Left hindlimb (tissue), 1 donor: ENCODE measurements around the gene CHEK2.
A peak's percentile ranks its signal among the peaks of the same experiment; 100 is the strongest.
"Not testable (repeated sequence)": the region's sequence is repeated elsewhere in the genome, so short reads cannot be mapped to it uniquely, and the experiment has no call there.

Experiments used
- DNase-seq: peaks from one replicate; pipeline ENCODE4 v3.0.0-alpha.2; 2018

CHEK2 gene

GRCh38 chr22:28741785-28742561 is at the start of gene CHEK2, which contains the start of gene HSCB:
Gene CHEK2, minus strand, starts transcription at chr22:28741820. Its CDS starts 7,099 bp downstream, at chr22:28734721.
Gene HSCB, plus strand, starts transcription at chr22:28742039. Its CDS starts 57 bp downstream, at chr22:28742096.
- peak; percentile 99 for DNase-seq

GRCh38 chr22:28791124-28791523 is 49.5 kb upstream of the CHEK2 start:
- DNase-seq: no peak

GRCh38 chr22:28788601-28789000 is 47.0 kb upstream of the CHEK2 start:
- DNase-seq: no peak

- DNase-seq: no peak
Observed at GRCh38 chr22:28783786-28784671, 42.4 kb upstream of the CHEK2 start.

DNA sequence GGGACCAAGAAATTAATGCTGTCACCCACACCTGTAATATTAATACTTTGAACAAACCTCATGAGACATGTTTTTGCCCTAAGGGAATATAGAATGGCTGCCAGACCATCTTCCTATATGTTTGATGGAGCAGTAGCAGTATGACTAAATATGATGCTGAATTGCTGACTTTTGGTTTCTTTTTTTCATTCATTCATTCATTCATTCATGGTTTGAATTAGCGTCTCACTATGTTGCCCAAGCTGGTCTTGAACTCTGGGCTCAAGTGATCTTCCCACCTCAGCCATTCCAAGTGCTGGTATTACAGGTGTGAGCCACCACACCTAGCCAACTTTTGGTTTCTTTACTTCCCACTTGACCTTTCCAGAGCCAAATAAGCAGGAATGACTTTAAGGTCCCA is 38.7 kb upstream of the CHEK2 start:
- no peak for DNase-seq

- no peak for DNase-seq
Observed at GRCh38 chr22:28779833-28780232, 38.2 kb upstream of the CHEK2 start.

- no peak for DNase-seq
Observed at GRCh38 chr22:28774378-28774777, 32.8 kb upstream of the CHEK2 start.

DNA sequence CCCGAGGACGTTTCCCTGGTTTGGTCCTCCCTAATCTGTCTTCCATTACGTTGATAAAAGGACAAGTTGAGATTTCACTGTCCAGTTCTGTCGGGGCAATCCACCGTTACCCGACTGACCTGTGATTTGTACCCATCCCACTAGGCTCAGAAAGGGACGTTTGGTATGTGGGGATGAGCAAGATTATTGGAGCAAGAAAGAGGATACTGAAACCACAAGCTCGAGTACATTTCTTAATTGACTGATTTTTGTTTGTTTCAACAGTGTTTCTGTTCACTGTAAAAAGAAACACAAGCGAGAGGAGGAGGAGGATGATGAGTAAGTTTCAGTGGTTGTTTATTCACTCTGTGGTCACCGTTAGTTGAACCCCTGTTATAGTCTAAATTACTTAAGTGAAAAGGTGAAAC is 31.8 kb upstream of the CHEK2 start:
- no peak for DNase-seq

DNA sequence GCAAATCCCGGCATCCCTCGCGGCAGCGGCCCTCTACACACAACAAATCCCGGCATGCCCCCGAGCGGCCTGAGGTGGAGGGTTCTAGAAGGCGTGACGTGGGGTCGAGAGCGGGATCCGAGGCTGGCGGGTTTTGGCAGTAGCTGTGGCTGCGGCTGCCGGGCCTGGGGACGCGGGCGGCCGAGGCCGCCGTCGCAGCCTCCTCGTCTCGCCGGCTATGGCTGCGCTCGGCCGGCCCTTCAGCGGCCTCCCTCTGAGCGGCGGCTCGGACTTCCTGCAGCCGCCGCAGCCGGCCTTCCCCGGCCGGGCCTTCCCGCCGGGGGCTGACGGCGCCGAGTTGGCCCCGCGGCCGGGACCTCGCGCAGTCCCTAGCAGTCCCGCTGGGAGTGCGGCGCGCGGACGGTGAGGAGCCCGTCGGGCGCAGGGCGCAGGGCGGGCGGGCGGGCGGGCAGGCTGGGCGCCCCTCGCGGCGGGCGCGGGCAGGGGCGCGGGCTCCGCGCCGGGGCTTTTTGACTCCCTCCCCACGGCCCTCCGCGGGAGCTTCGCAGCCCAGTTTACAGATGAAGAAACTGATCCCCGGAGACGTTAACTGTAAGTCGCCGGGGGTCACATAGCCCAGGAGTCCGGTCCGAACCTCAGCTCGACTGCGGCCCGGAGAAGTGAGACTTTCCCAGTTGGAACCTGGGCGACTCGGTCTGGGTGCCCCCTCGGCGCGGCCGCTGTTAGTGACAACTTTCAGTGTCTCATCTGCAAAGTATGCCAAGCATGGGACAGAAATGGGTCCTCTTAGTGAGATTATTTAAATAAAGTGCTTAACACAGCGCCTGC is 31.2 kb upstream of the CHEK2 start, which contains the start of gene CCDC117:
Gene CCDC117, plus strand, starts transcription at position 63 of the 828 bp plus-strand sequence. Its CDS starts 155 bp downstream, at position 218.
- DNase-seq: peak; percentile 97

GRCh38 chr22:28771195-28771791 is 29.7 kb upstream of the CHEK2 start:
- DNase-seq: no peak

GRCh38 chr22:28769394-28770085 is 27.9 kb upstream of the CHEK2 start:
- no peak for DNase-seq

DNA sequence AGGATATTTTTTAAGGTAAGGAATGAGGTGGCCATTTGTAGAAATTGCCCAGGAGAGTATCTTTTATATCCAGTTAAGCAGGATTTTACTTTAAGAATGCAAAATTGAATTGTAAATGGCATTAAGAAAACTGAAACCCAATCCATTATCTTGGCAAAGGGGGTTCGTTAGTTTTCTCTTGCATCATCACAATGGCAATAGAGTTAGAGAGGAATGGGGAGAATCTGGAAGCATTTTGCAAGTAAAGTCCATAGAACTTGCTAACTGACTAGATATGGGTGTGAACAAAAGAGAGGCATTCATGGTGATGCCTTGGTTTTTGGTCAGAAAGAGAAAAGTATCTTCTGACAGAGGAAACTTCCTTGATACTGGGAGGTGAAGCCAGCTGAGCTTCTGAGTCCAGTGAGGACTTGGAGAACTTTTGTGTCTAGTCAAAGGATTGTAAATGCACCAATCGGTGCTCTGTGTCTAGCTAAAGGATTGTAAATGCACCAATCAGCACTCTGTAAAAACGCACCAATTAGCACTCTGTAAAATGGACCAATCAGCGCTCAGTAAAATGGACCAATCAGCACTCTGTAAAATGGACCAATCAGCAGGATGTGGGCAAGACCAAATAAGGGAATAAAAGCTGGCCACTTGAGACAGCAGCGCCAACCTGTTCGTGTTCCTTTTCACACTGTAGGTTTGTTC is 27.2 kb upstream of the CHEK2 start:
- no peak for DNase-seq

DNA sequence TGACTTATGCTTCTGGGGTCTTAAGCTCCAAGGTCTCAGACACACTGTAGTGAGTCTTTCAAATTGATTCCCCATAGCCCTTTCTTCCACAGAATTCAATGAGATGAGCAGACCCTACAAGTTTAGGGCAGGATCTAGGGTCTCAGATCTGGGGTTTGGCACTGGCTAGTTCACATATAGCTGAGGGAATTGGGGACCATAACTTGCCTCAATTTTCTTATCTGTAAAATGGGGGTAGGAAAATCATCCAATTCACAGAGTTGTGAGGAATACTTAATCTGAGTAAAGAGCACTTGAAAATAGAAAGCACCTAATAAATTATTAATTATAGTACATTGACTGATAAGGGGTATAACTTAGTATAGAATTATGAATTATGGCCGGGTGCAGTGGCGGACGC is 25.0 kb upstream of the CHEK2 start:
- no peak for DNase-seq

- DNase-seq: not testable (repeated sequence)
Observed at GRCh38 chr22:28762000-28762399, 20.4 kb upstream of the CHEK2 start.

DNA sequence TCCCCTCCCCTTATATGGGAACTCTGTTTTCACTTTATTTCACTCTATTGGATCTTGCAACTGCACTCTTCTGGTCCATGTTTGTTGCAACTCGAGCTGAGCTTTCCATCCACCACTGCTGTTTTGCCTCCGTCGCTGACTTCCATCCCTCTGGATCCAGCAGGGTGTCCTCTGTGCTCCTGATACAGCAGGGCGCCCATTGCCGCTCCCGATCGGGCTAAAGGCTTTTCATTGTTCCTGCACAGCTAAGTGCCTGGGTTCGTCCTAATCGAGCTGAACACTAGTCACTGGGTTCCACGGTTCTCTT is 19.8 kb upstream of the CHEK2 start:
- no peak for DNase-seq

GRCh38 chr22:28759861-28760560 is 18.4 kb upstream of the CHEK2 start:
- DNase-seq: no peak

DNA sequence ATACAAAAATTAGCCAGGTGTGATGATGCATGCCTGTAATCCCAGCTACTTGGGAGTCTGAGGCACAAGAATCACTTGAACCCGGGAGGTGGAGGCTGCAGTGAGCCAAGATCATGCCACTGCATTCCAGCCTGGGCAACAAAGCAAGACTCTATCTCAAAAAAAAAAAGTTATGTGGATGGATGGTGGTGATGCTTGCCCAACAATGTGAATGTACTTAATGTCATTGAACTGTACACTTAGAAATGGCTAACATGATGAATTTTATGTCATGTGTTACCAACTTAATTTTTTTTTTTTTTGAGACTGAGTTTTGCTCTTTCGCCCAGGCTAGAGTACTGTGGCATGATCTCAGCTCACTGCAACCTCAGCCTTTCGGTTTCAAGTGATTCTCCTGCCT is 12.9 kb upstream of the CHEK2 start:
- not testable (repeated sequence) for DNase-seq

- no peak for DNase-seq
Observed at GRCh38 chr22:28750471-28750881, 8.9 kb upstream of the CHEK2 start.

- no peak for DNase-seq
Observed at GRCh38 chr22:28743852-28744251, 2.2 kb upstream of the CHEK2 start.

- no peak for DNase-seq
Observed at GRCh38 chr22:28742562-28742962, 942 bp upstream of the CHEK2 start.
